ENCODE measurements around the gene MYL12A. TPM values are rescaled to one million over a fixed set of nuclear protein-coding genes. Genes with fewer than 3 reads are reported as not detected.

MYL12A gene
- total RNA-seq: 1,000 to 10,000 TPM; 1,007 to 1,022 TPM

DNA sequence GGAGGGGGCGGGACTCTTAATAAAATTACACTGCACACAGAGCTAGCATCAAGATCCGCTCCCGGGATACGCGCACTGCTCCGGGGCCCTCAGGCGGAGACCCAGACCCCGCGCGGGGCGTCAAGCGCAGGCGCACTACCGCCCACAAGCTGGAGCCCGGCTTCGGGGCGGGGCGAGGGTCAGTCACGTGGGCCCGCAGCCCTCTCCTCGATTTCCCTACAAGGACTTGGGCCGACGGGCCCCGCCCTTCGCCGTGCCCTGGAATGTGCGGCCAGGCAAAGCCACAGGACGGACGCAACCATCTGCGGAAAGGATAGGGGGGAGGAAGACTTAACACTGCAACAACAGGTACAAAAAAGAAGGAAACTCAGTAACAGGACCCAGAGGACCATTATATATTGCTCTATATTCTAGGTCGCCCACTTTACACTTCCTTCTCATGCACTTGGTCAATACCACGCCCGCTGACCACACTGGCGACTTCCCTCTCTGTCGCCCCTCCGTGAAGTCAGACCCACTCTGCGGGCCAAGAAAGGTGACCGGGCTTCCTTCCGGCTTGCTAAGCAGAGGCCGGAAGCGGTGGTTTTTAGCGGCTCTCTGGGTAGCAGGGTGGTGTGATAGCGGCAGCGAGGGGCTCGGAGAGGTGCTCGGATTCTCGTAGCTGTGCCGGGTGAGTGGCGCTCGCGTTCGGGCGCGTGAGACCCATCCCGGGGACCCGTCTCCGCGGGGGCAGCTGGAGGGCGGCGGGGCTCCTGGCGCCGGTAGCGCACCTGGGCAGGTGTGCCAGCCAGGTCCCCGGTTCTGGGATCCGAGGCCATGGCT, at the start of gene MYL12A:
Gene MYL12A, plus strand, starts transcription at position 562 of the 822 bp plus-strand sequence. CDS start 5,447 bp downstream, outside the sequence.

GRCh38 chr18:3219631-3220335, 27.8 kb upstream of the MYL12A start, which contains the start of gene MYOM1:
TSS of gene MYOM1 (minus strand) at chr18:3219968. CDS start at chr18:3215223, 4,745 bp downstream.

GRCh38 chr18:3261373-3262233, 14.0 kb downstream of the MYL12A start, which contains the start of gene MYL12B:
TSS of gene MYL12B (plus strand) at chr18:3262133. CDS start at chr18:3272899, 10,766 bp downstream.

Other genes with a start within 250 kb of the MYL12A start
- gene LPIN2, start 234.7 kb upstream of the MYL12A start, total RNA-seq: 10 to 100 TPM; 96.3 to 97.0 TPM
- gene MYOM1, start 27.8 kb upstream of the MYL12A start, total RNA-seq: 1 to 10 TPM; 2.0 to 2.4 TPM
- 100 to 1,000 TPM; 331 to 332 TPM for gene MYL12B, start 14.3 kb downstream of the MYL12A start, total RNA-seq
- gene TGIF1, start 202.4 kb downstream of the MYL12A start, total RNA-seq: 10 to 100 TPM; 14.5 to 15.9 TPM